Measurements from ENCODE around the gene SLC8A1. TPM values are rescaled to one million over a fixed set of nuclear protein-coding genes. Genes with fewer than 3 reads are reported as not detected.

SLC8A1 gene
- total RNA-seq, 1 donor from 2014 or later, result 9.6 TPM

GRCh38 chr2:40168032-40168431, 283.9 kb downstream of the SLC8A1 start:
- TF ChIP-seq EZH2 (IDR thresholded peaks at IDR 0.05) (no peak), EZH2phosphoT487 (IDR thresholded peaks at IDR 0.05) (no peak), CTCF (IDR thresholded peaks at IDR 0.05) (no peak)
- no peaks in the 10 kb centered on the region for H4K20me1 ChIP-seq (ENCODE audit: low read depth)
- H3K27me3 ChIP-seq, result no peaks in the 10 kb centered on the region
- no peak overlapping the region for H3K4me3 ChIP-seq
- Mint-ChIP-seq H3K9me3 (no peaks in the 10 kb centered on the region), H3K4me3 (no peak overlapping the region), H3K4me1 (peaks cover 9% of the 10 kb centered on the region), H3K27ac (no peak overlapping the region), H3K36me3 (no peaks in the 10 kb centered on the region), H3K27me3 (ENCODE audit: insufficient read depth, low read depth) (no peaks in the 10 kb centered on the region)
- H3K27ac ChIP-seq, result no peak overlapping the region
- no peaks in the 10 kb centered on the region for H3K9me3 ChIP-seq (ENCODE audit: low read depth)
- no peaks in the 10 kb centered on the region for H3K36me3 ChIP-seq
- DNase-seq (ENCODE audit: low spot score), result no peak
- peaks cover 6% of the 10 kb centered on the region for H3K4me1 ChIP-seq
- no peak overlapping the region for H2AFZ ChIP-seq (replicated peaks)
- no peak overlapping the region for H3K4me2 ChIP-seq
- H3K79me2 ChIP-seq (ENCODE audit: low read depth), result no peaks in the 10 kb centered on the region
- no peak overlapping the region for H3K9ac ChIP-seq
- no peaks in the 10 kb centered on the region for H3F3A ChIP-seq (ENCODE audit: low read depth)

DNA sequence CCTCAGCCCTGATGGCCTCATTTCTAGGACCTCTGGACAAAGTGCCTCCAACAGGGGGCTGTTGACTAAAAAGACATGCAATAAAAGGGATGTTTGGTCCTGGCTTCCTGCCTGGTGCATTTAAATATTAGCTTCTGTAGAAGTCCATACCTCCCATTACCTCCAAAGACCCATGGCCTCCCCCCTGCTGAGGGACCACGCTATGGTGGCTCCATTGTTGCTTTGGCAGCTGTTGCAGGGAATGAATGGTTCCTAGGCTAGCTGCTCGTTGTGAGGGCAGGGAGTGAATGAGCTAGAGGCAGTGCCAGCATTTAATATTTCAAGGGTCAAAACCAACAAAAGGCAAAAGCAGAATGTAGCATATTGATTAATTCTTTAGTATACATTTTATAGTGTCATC, 285.9 kb downstream of the SLC8A1 start:
- Histone ChIP-seq H3K79me2 (ENCODE audit: low read depth) (no peaks in the 10 kb centered on the region), H3K4me1 (peaks cover 6% of the 10 kb centered on the region), H3K36me3 (no peaks in the 10 kb centered on the region), H3K27ac (no peak overlapping the region), H3K4me3 (no peak overlapping the region), H2AFZ (replicated peaks) (no peak overlapping the region), H3F3A (ENCODE audit: low read depth) (no peaks in the 10 kb centered on the region), H3K9me3 (ENCODE audit: low read depth) (no peaks in the 10 kb centered on the region), H4K20me1 (ENCODE audit: low read depth) (no peaks in the 10 kb centered on the region), H3K27me3 (no peaks in the 10 kb centered on the region), H3K4me2 (no peak overlapping the region), H3K9ac (no peak overlapping the region)
- H3K27me3 Mint-ChIP-seq (ENCODE audit: insufficient read depth, low read depth), result no peaks in the 10 kb centered on the region
- TF ChIP-seq CTCF (IDR thresholded peaks at IDR 0.05), result no peak
- no peak for TF ChIP-seq EZH2phosphoT487 (IDR thresholded peaks at IDR 0.05)
- TF ChIP-seq EZH2 (IDR thresholded peaks at IDR 0.05), result no peak
- peaks cover 13% of the 10 kb centered on the region for H3K4me1 Mint-ChIP-seq
- no peaks in the 10 kb centered on the region for H3K9me3 Mint-ChIP-seq
- H3K36me3 Mint-ChIP-seq, result no peaks in the 10 kb centered on the region
- no peak overlapping the region for H3K4me3 Mint-ChIP-seq
- DNase-seq (ENCODE audit: low spot score), result no peak
- no peak overlapping the region for H3K27ac Mint-ChIP-seq

- no peak overlapping the region for H3K9ac ChIP-seq
- H3K4me3 Mint-ChIP-seq, result no peak overlapping the region
These were observed 286.4 kb downstream of the SLC8A1 start for GRCh38 chr2:40165509-40165844.

More at GRCh38 chr2:40165509-40165844, 286.4 kb downstream of the SLC8A1 start:
- H3K36me3 Mint-ChIP-seq, result no peaks in the 10 kb centered on the region
- peaks cover 6% of the 10 kb centered on the region for H3K4me1 ChIP-seq
- TF ChIP-seq EZH2phosphoT487 (IDR thresholded peaks at IDR 0.05) (no peak), EZH2 (IDR thresholded peaks at IDR 0.05) (no peak), CTCF (IDR thresholded peaks at IDR 0.05) (no peak)
- no peaks in the 10 kb centered on the region for H4K20me1 ChIP-seq (ENCODE audit: low read depth)
- H3K27me3 Mint-ChIP-seq (ENCODE audit: insufficient read depth, low read depth), result no peaks in the 10 kb centered on the region
- H3K79me2 ChIP-seq (ENCODE audit: low read depth), result no peaks in the 10 kb centered on the region
- no peak overlapping the region for H3K27ac Mint-ChIP-seq
- DNase-seq (ENCODE audit: low spot score), result no peak
- H3K4me2 ChIP-seq, result no peak overlapping the region
- no peaks in the 10 kb centered on the region for H3K9me3 ChIP-seq (ENCODE audit: low read depth)
- no peaks in the 10 kb centered on the region for H3K9me3 Mint-ChIP-seq
- no peaks in the 10 kb centered on the region for H3K36me3 ChIP-seq
- H3K27ac ChIP-seq, result no peak overlapping the region
- no peak overlapping the region for H3K4me3 ChIP-seq
- no peak overlapping the region for H2AFZ ChIP-seq (replicated peaks)
- no peaks in the 10 kb centered on the region for H3F3A ChIP-seq (ENCODE audit: low read depth)
- H3K4me1 Mint-ChIP-seq, result peaks cover 13% of the 10 kb centered on the region
- no peaks in the 10 kb centered on the region for H3K27me3 ChIP-seq

All from neural progenitor cell (in vitro differentiated cells).